ENCODE measurements around the gene CREB5.
"Not testable (repeated sequence)": the region's sequence is repeated elsewhere in the genome, so short reads cannot be mapped to it uniquely, and the experiment has no call there.

Gene CREB5

GRCh38 chr7:28808796-28809533, 396.6 kb downstream of the CREB5 start:
- peak; percentile 32 for DNase-seq (ENCODE audit: low read depth, low spot score)

GRCh38 chr7:28811008-28811407, 398.7 kb downstream of the CREB5 start:
- DNase-seq (ENCODE audit: low read depth, low spot score): no peak

- DNase-seq (ENCODE audit: low read depth, low spot score): no peak
These were observed 399.5 kb downstream of the CREB5 start for GRCh38 chr7:28811701-28812430.

DNA sequence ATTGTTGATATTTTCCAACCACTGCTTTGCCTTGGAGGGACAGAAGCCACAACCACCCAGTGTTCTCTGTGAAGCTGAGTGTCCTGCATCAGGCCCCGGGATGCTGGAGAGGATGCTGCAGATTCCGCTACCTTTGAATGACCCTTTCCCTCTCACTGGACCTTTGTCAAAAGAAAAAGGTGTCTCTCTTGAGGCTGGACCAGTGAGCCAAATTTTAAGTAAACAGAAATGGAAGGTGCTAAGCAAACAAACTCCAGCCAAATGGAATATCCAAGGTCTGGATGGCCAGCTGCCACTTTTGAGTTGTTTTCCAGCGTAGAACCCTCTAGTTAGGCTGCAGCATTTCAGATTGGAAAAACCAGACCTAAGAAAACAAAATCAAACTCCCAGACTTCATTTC, 400.3 kb downstream of the CREB5 start:
- DNase-seq (ENCODE audit: low read depth, low spot score): no peak

GRCh38 chr7:28813243-28813962, 401.1 kb downstream of the CREB5 start:
- no peak for DNase-seq (ENCODE audit: low read depth, low spot score)

GRCh38 chr7:28815369-28815927, 403.1 kb downstream of the CREB5 start:
- no peak for DNase-seq (ENCODE audit: low read depth, low spot score)

- no peak for DNase-seq (ENCODE audit: low read depth, low spot score)
These were observed 403.6 kb downstream of the CREB5 start for GRCh38 chr7:28815928-28816373.

DNA sequence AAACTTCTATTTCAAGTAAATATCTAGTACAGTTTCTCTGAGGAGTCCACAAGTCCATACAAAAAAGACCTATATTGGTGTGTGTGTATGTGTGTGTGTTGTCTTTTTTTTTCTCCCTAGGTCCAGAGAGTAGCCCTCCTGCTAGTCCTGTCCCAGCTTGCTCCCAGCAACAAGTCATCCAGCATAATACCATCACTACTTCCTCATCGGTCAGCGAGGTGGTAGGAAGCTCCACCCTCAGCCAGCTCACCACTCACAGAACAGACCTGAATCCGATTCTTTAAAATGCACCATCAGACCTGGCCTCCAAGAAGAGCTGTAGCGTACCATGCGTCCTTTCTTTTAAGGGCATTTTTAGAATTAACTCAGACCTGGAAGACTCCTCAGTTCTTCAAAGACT, 406.7 kb downstream of the CREB5 start:
- no peak for DNase-seq (ENCODE audit: low read depth, low spot score)

GRCh38 chr7:28823582-28823981, 411.3 kb downstream of the CREB5 start:
- no peak for DNase-seq (ENCODE audit: low read depth, low spot score)

DNA sequence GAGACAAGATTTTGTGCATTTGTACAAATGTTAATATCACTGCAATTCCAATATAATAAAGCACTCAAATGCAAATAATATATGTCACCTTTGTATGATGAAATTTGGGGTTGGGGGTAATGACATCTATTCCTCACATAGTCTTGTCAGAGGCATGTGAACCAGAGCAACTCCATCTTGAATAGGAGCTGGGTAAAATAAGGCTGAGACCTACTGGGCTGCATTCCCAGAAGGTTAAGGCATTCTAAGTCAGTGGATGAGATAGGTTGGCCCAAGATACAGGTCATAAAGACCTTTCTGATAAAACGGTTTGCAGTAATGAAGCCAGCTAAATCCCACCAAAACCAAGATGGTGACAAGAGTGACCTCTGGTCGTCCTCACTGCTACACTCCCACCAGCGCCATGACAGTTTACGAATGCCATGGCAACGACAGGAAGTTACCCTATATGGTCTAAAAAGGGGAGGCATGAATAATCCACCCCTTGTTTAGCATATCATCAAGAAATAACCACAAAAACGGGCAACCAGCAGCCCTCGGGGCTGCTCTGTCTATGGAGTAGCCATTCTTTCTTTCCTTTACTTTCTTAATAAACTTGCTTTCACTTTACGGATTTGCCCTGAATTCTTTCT, 413.6 kb downstream of the CREB5 start:
- not testable (repeated sequence) for DNase-seq (ENCODE audit: low read depth, low spot score)

GRCh38 chr7:28830846-28831245, 418.5 kb downstream of the CREB5 start:
- no peak for DNase-seq (ENCODE audit: low read depth, low spot score)

- DNase-seq (ENCODE audit: low read depth, low spot score): no peak
These were observed 420.4 kb downstream of the CREB5 start for GRCh38 chr7:28832669-28833068.

- no peak for DNase-seq (ENCODE audit: low read depth, low spot score)
These were observed 423.5 kb downstream of the CREB5 start for GRCh38 chr7:28835800-28836199.

DNA sequence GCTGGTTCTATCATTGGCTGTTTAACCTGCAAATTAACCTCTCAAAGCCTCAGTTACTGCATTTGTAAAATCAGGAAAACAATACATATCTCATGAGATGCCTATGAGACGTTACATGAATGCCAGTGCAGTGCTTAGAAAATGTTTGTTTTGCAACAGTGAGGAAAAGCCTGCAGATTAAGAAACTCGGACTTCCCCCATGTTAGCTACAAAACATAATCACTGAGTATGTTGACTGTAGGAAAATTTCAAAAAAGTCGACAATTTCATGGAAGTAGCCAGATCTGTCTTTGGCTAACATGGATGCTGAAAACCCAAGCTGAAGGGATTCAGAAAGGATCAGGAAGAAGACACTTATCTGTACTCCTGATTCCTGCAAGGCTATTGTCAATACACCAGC, 424.4 kb downstream of the CREB5 start:
- no peak for DNase-seq (ENCODE audit: low read depth, low spot score)

DNA sequence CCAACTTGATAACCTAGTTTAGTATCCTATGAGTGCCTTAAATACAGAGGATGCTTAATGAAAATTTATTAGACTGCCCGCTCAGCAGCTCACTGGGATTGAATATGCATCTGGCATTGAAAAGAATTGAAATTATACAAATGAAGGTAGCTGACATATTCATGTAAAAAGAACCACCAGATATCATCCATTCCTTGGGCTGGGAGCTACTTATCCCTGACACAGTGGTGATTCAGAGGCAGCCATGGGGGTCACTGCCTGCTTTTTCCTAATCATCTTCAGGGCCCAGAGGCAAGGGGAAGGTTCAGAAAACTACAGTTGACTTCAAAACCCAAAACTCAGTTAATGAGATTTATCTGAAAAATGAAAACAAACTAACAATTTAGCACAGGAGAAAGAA, 424.9 kb downstream of the CREB5 start:
- DNase-seq (ENCODE audit: low read depth, low spot score): no peak

DNA sequence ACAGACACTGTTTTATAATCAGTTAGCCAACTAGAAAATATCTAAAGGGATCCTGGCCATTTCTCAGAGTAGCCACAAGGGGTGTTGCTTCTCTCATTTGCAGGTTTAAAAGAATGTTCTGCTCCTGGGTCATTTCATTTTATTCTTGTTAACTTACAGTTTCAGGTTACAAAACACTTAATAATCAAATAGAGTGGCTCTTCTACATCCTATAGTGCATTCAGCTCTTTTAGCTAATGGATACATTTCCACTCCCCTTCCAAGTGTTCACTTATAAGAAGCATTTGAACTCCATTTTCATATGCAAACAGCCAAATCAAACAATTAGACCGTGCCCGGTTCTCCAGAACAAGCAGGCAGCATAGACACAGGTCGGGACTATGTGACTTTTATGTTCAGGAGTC, 428.3 kb downstream of the CREB5 start:
- no peak for DNase-seq (ENCODE audit: low read depth, low spot score)

GRCh38 chr7:28841766-28842165, 429.4 kb downstream of the CREB5 start:
- DNase-seq (ENCODE audit: low read depth, low spot score): no peak

DNA sequence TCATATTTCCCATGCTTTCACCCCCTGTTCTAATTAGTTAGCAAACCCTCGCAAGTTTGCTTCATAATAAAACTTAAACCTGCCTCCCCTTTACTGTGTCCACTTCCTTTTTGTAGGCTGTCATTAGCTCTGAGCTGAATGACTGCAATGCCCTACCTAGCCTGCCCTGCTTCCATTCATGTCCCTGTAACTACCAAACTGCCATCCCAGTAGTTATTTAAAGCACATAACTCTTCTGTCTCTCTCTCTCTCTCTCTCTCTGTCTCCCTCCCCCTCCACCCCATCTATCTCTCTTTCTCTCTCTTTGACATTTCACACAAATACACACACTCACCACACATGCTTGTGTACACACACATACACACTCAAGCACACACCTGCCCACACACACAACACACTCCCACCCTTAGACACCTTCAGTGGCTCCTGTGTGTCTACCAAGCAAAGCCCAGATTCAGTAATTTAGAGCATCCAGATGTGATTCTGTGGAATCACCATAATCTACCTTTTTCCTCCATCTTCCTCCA, 430.5 kb downstream of the CREB5 start:
- DNase-seq (ENCODE audit: low read depth, low spot score): no peak

GRCh38 chr7:28845106-28845505, 432.8 kb downstream of the CREB5 start:
- DNase-seq (ENCODE audit: low read depth, low spot score): no peak

GRCh38 chr7:28847176-28847575, 434.9 kb downstream of the CREB5 start:
- no peak for DNase-seq (ENCODE audit: low read depth, low spot score)

DNA sequence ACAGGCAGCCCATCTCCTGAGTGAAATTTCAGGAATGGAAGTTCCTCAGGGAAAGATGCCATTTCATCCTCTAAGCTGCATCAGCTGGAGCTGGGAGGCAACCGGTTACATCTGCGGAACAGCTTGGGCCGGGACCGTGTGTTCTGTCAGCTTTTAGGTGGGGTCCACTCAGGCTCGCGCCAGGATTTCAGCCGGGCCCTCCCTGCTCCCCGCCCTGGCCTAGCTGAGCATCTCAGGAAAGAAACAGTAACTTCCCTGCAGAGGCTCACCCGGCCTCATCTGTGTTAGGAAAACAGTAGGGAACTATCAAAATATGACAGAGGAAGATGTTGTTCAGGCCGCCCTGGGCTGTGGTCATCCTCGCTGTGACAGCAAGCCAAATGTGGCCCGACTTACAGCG, 435.4 kb downstream of the CREB5 start:
- no peak for DNase-seq (ENCODE audit: low read depth, low spot score)

Data from ELF-1 (cell line).